Measurements from ENCODE around the gene GPR141.

The GPR141 gene

DNA sequence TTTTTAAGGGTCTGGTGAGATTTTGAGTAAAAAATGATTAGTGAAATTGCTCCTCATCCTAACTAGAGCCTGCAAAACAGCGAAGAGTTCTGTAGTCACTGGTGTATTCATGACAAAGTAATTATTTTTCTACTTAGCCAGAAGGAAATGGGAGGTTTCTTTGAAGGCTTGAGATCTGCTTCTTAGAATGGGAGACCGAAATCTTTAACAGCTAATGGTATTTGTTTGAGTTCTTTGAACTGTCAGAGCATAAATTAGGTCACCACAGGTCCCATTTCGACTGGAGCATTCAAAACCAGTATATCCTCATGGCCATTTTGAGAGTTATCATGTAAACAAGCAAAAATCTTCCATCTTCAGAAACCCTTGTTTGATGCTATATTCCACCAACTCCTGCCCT, 87.8 kb downstream of the GPR141 start:
- TF ChIP-seq CTCF (IDR thresholded peaks at IDR 0.05; ENCODE audit: insufficient read depth, low read depth, low read length, missing control alignments) = no peak
- no peak overlapping the region for H3K4me3 ChIP-seq (ENCODE audit: low read length)
- DNase-seq (ENCODE audit: low read depth) = no peak

DNA sequence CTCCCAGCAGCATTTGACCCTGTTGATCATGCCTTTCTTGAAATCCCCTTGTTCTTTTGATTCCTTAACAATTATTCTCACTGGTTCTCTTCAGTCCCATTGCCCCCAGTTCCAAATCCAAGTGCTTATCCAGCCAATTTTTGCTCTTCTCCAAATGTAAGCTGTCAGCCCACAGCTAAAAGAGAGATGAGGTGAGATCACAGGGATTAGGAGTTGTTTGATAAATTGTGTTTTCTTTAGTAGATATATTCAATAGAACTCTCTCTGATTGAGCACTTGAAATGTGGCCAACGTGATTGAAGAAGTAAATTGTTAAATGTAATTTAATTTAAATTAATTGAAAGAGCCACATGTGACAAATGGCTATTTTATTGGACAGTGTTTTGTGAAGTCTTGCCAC, 88.2 kb downstream of the GPR141 start:
- DNase-seq (ENCODE audit: low read depth) = no peak
- TF ChIP-seq CTCF (IDR thresholded peaks at IDR 0.05; ENCODE audit: insufficient read depth, low read depth, low read length, missing control alignments) = no peak
- no peak overlapping the region for H3K4me3 ChIP-seq (ENCODE audit: low read length)

- TF ChIP-seq CTCF (IDR thresholded peaks at IDR 0.05; ENCODE audit: insufficient read depth, low read depth, low read length, missing control alignments) = no peak
- H3K4me3 ChIP-seq (ENCODE audit: low read length) = no peak overlapping the region
- DNase-seq (ENCODE audit: low read depth) = no peak
Observed at GRCh38 chr7:37775921-37776320, 92.4 kb downstream of the GPR141 start.

GRCh38 chr7:37781156-37781555, 97.6 kb downstream of the GPR141 start:
- H3K4me3 ChIP-seq (ENCODE audit: low read length) = no peak overlapping the region
- no peak for TF ChIP-seq CTCF (IDR thresholded peaks at IDR 0.05; ENCODE audit: insufficient read depth, low read depth, low read length, missing control alignments)
- no peak for DNase-seq (ENCODE audit: low read depth)

DNA sequence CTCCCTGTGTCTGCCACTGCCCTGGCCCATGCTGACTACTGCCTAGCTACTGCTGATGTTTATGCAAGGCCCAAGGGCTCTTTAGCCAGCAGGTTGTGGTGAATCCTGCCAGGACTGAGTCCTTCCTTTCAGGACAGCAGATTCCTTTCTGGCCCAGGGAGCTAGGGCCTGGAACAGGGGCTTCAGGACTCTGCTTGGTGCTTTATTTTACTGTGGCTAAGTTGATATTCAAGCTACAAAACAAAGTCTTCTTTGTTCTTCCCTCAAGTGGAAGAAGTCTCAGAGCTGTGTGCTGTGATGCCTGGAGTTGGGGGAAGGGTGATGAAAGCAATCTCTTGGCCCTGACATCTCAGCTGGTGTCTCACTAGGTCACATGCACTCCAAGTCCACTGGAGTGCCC, 98.6 kb downstream of the GPR141 start:
- no peak for DNase-seq (ENCODE audit: low read depth)
- no peak for TF ChIP-seq CTCF (IDR thresholded peaks at IDR 0.05; ENCODE audit: insufficient read depth, low read depth, low read length, missing control alignments)
- no peak overlapping the region for H3K4me3 ChIP-seq (ENCODE audit: low read length)

DNA sequence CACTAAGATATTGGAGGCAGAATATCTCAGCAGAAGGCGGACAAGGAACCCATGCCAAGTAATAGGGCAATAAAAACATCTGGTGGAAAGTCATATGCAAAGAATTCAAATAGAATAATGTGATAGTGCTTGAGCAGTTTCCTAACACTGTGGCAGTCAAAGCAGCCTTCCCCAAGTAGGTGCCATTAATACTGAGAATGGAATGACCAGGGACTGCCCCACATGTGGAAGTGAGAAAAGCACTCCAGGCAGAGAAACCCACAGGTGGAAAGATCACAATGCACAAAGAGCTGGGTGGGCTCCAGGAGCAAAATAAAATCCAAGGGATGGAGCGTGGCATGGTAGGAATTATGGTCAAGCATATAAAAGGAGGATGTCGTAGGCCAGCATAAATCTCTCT, 100.4 kb downstream of the GPR141 start:
- no peak for TF ChIP-seq CTCF (IDR thresholded peaks at IDR 0.05; ENCODE audit: insufficient read depth, low read depth, low read length, missing control alignments)
- DNase-seq (ENCODE audit: low read depth) = no peak
- H3K4me3 ChIP-seq (ENCODE audit: low read length) = no peak overlapping the region

DNA sequence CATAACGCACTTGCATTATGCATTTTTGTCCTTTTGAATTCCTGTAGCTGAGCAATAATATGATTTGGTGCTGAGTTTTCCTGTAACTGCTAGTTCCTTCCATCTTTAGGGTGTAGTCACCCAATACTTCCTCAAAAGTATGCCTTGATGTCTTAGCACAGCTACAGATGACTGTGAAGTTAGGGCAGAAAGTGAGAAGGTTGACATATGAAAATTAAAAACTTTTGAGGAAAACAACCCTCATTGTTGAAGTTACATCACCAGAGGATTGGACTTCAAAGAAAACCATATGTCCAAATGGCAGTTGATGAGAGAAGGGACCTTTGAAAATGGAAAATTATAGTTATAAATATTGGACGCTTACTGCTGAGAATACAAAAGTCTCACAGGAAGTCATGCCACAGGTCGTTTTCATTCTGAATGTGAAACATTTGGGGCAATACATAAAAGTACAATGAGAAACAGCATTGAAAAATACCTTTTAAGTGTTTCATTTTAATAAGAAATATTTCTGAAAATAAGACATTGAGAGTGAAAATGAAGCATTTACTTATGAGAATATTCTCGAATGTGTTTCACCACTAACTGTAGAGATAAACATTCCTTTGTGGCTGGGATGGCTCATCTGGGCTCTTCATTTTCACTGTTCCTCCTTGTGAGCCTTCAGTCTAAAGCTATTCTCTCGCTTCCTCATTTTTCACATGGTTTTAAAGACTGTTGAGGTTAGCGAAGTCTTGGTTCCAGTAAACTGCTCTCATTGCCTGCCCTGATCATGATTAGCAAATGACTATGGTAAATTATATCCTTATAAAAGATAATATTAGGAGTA, 103.4 kb downstream of the GPR141 start:
- TF ChIP-seq CTCF (IDR thresholded peaks at IDR 0.05; ENCODE audit: insufficient read depth, low read depth, low read length, missing control alignments) = no peak
- no peak for DNase-seq (ENCODE audit: low read depth)

More for the DNA sequence above, 103.4 kb downstream of the GPR141 start:
- no peak overlapping the region for H3K4me3 ChIP-seq (ENCODE audit: low read length)
